Body of pancreas (tissue), 4 donors: ENCODE results near the gene TRNAU1AP.

Source experiments
- CTCF ChIP-seq, 7 experiments: fragments of 450-650 bp in 4 of 7; fragments of 200-600 bp in 3 of 7; sonication (generic) in 3 of 7; IDR thresholded peaks; one replicate each; pipeline ENCODE4 v1.5.1; 2016 to 2019; ENCODE audit warnings: antibody characterized with exemption in 7 of 7
- POLR2A ChIP-seq, 3 donors: fragments of 450-650 bp; IDR thresholded peaks; one replicate each; pipeline ENCODE4 v1.6.1; 2016; ENCODE audit warnings: antibody characterized with exemption in 3 of 3, mild to moderate bottlenecking in 2 of 3

GRCh38 chr1:28566931-28567330 lies 14.0 kb downstream of the TRNAU1AP start:
- TF ChIP-seq CTCF (IDR thresholded peaks at IDR 0.05) (no peak), POLR2A (IDR thresholded peaks at IDR 0.05) (no peak)
